HFFc6 (cell line): ENCODE results near the gene GCSH. TPM values are rescaled to one million over a fixed set of nuclear protein-coding genes. Genes with fewer than 3 reads are reported as not detected.

ENCODE experiments used
- DNase-seq: peaks from one replicate; pipeline ENCODE4 v3.0.0-alpha.2; 2018
- H3K27ac Mint-ChIP-seq: 2 replicates; pipeline ENCODE4 v1.8.0; 2020; ENCODE audit warnings: mild to moderate bottlenecking, mixed read lengths
- H3K27me3 Mint-ChIP-seq: 2 replicates; pipeline ENCODE4 v1.8.0; 2021; ENCODE audit warnings: mild to moderate bottlenecking, moderate library complexity, mixed read lengths; ENCODE audit not compliant: insufficient read depth
- H3K36me3 Mint-ChIP-seq: 2 replicates; pipeline ENCODE4 v1.8.0; 2021; ENCODE audit warnings: low read depth, mixed read lengths
- H3K4me1 Mint-ChIP-seq: 2 replicates; pipeline ENCODE4 v1.8.0; 2020; ENCODE audit warnings: low read depth, mixed read lengths
- H3K4me3 Mint-ChIP-seq: 2 replicates; pipeline ENCODE4 v1.8.0; 2020; ENCODE audit warnings: mild to moderate bottlenecking, moderate library complexity, mixed read lengths
- H3K9me3 Mint-ChIP-seq: 2 replicates; pipeline ENCODE4 v1.8.0; 2020; ENCODE audit warnings: mild to moderate bottlenecking, mixed read lengths
- CTCF ChIP-seq: fragments of 200-600 bp; sonication (generic); IDR thresholded peaks from 2 replicates; pipeline ENCODE4 v1.5.0; 2021; ENCODE audit warnings: antibody characterized with exemption, mild to moderate bottlenecking
- long read RNA-seq: library from polyadenylated mRNA; unstranded; transcript quantifications from one replicate; pipeline ENCODE4 v2.0.0, GENCODE V29; 2019
- total RNA-seq, 6 experiments: library from RNA; stranded (reverse); fragmentation: NEBNext Ultra II Directional; extraction: Animal tissue kit (Norgen Biotek cat#: 25700); gene quantifications; 2 replicates in 1 of 6; 3 replicates in 5 of 6; pipeline ENCODE4 v1.2.3, GENCODE V29; 2021

GCSH gene
- 10 to 100 TPM; 23.6 to 36.1 (median 31.3) TPM for total RNA-seq
- long read RNA-seq, transcript GCSH-201 (5 exons, 1,597 nt) = major isoform, 57 of 62 reads
- long read RNA-seq, partial matches to known transcripts = 0 of 62 reads
- long read RNA-seq, other reads (novel, unspliced or antisense) = 3 of 62 reads

- Mint-ChIP-seq H3K4me3 (peak within 1 kb of the TSS; percentile 87), H3K9me3 (no peaks in the 10 kb centered on the region), H3K27ac (peak within 1 kb of the TSS; percentile 58), H3K27me3 (peaks cover 3% of the 10 kb centered on the region), H3K4me1 (peaks cover 18% of the 10 kb centered on the region), H3K36me3 (no peaks in the 10 kb centered on the region)
- peak; percentile 99 for DNase-seq
- no peak for TF ChIP-seq CTCF
Measured at GRCh38 chr16:81095953-81096714, at the start of gene GCSH. Gene GCSH (minus strand): TSS chr16:81096395. CDS start chr16:81096278, 117 bp downstream.

- no peaks in the 10 kb centered on the region for H3K9me3 Mint-ChIP-seq
- no peak overlapping the region for H3K4me3 Mint-ChIP-seq
- no peak overlapping the region for H3K27ac Mint-ChIP-seq
- DNase-seq = no peak
- H3K36me3 Mint-ChIP-seq = no peaks in the 10 kb centered on the region
- H3K4me1 Mint-ChIP-seq = no peaks in the 10 kb centered on the region
- peaks cover 27% of the 10 kb centered on the region for H3K27me3 Mint-ChIP-seq
- no peak for TF ChIP-seq CTCF
Measured at GRCh38 chr16:81143921-81144471, 47.8 kb upstream of the GCSH start.

- no peak for TF ChIP-seq CTCF
- Mint-ChIP-seq H3K4me1 (no peaks in the 10 kb centered on the region), H3K4me3 (no peak overlapping the region), H3K27me3 (peaks cover 21% of the 10 kb centered on the region), H3K27ac (no peak overlapping the region), H3K9me3 (no peaks in the 10 kb centered on the region), H3K36me3 (no peaks in the 10 kb centered on the region)
- no peak for DNase-seq
Measured at GRCh38 chr16:81142864-81143263, 46.7 kb upstream of the GCSH start.

GRCh38 chr16:81140930-81141780 lies 45.0 kb upstream of the GCSH start:
- no peak for DNase-seq
- no peaks in the 10 kb centered on the region for H3K36me3 Mint-ChIP-seq
- no peak overlapping the region for H3K27ac Mint-ChIP-seq
- peaks cover 12% of the 10 kb centered on the region for H3K27me3 Mint-ChIP-seq
- no peaks in the 10 kb centered on the region for H3K9me3 Mint-ChIP-seq
- TF ChIP-seq CTCF = peak; percentile 57; the same call in 1 of the 2 replicates
- peaks cover 12% of the 10 kb centered on the region for H3K4me1 Mint-ChIP-seq
- H3K4me3 Mint-ChIP-seq = no peak overlapping the region

- Mint-ChIP-seq H3K36me3 (no peaks in the 10 kb centered on the region), H3K27me3 (peaks cover 3% of the 10 kb centered on the region; the same call in 1 of the 2 replicates), H3K4me1 (peaks cover 15% of the 10 kb centered on the region), H3K4me3 (no peak overlapping the region), H3K9me3 (no peaks in the 10 kb centered on the region), H3K27ac (no peak overlapping the region)
- DNase-seq = no peak
- TF ChIP-seq CTCF = no peak
Measured at GRCh38 chr16:81138831-81139557, 42.8 kb upstream of the GCSH start.
